Measurements from ENCODE around the gene ANKRD63. TPM values are rescaled to one million over a fixed set of nuclear protein-coding genes. Genes with fewer than 3 reads are reported as not detected.

ANKRD63 gene
- total and polyA plus RNA-seq, 9 of the 15 experiments (the other 6 are each of a cell fraction or from before 2014, with no cell fraction given): 1.3 to 2.0 (median 1.8) TPM; not detected in 6

GRCh38 chr15:40301467-40302179 lies 18.8 kb upstream of the ANKRD63 start (continued):
- no peak for TF ChIP-seq STAT6 (CRISPR knock-in tag; IDR thresholded peaks at IDR 0.05)
- TF ChIP-seq SP1 (CRISPR knock-in tag; IDR thresholded peaks at IDR 0.05): no peak
- no peak for TF ChIP-seq BACH1 (tag; IDR thresholded peaks at IDR 0.05)
- no peak for TF ChIP-seq ZHX1 (conservative IDR thresholded peaks at IDR 0.05; ENCODE audit: low read length)
- no peak for TF ChIP-seq CHD1 (IDR thresholded peaks at IDR 0.05; ENCODE audit: low read length)
- peak; percentile 39; the same call in 1 of the 2 replicates for TF ChIP-seq TAL1 (IDR thresholded peaks at IDR 0.05)
- no peak for TF ChIP-seq ESRRA (IDR thresholded peaks at IDR 0.05; ENCODE audit: borderline replicate concordance, low read depth)
- TF ChIP-seq KLF13 (tag; IDR thresholded peaks at IDR 0.05; ENCODE audit: borderline replicate concordance, low read depth): no peak
- TF ChIP-seq ZNF395 (CRISPR knock-in tag; IDR thresholded peaks at IDR 0.05): no peak
- TF ChIP-seq L3MBTL2 (IDR thresholded peaks at IDR 0.05): peak; percentile 62
- no peak for TF ChIP-seq ZSCAN29 (IDR thresholded peaks at IDR 0.05)
- TF ChIP-seq CEBPB (tag; IDR thresholded peaks at IDR 0.05): no peak
- TF ChIP-seq RREB1 (CRISPR knock-in tag; IDR thresholded peaks at IDR 0.05): no peak
- TF ChIP-seq ZNF830 (CRISPR knock-in tag; IDR thresholded peaks at IDR 0.05): no peak
- TF ChIP-seq NR2C1 (IDR thresholded peaks at IDR 0.05): no peak
- no peak for TF ChIP-seq NR2C1 (tag; IDR thresholded peaks at IDR 0.05)

Measured in K562 (cell line).